SIG-M5 treated with dmso at 0.1 percent for 504 hours (cell line): ENCODE data around the gene LRRK1.
A peak's percentile ranks its signal among the peaks of the same experiment; 100 is the strongest.

ENCODE experiments used
- DNase-seq: peaks from one replicate; lab custom pipeline; 2025; ENCODE audit not compliant: unreplicated experiment; lab: John Stamatoyannopoulos, UW

Gene LRRK1

GRCh38 chr15:101052681-101053121 lies 133.5 kb downstream of the LRRK1 start:
- no peak for DNase-seq

- DNase-seq: no peak
These were observed 134.1 kb downstream of the LRRK1 start for GRCh38 chr15:101053261-101053660.

GRCh38 chr15:101054116-101054515 lies 135.0 kb downstream of the LRRK1 start:
- no peak for DNase-seq

- DNase-seq: no peak
These were observed 135.8 kb downstream of the LRRK1 start for GRCh38 chr15:101054991-101055390.

- no peak for DNase-seq
These were observed 136.3 kb downstream of the LRRK1 start for GRCh38 chr15:101055411-101055810.

GRCh38 chr15:101056366-101057334 lies 137.5 kb downstream of the LRRK1 start:
- peak; percentile 36 for DNase-seq

GRCh38 chr15:101057841-101058407 lies 138.8 kb downstream of the LRRK1 start:
- DNase-seq: no peak

GRCh38 chr15:101058735-101059134 lies 139.6 kb downstream of the LRRK1 start:
- no peak for DNase-seq

GRCh38 chr15:101059381-101060341 lies 140.5 kb downstream of the LRRK1 start:
- DNase-seq: no peak

GRCh38 chr15:101060576-101061551 lies 141.7 kb downstream of the LRRK1 start:
- DNase-seq: no peak

GRCh38 chr15:101062063-101062462 lies 142.9 kb downstream of the LRRK1 start:
- no peak for DNase-seq

GRCh38 chr15:101062471-101063171 lies 143.5 kb downstream of the LRRK1 start:
- DNase-seq: no peak

GRCh38 chr15:101063212-101063611 lies 144.1 kb downstream of the LRRK1 start:
- DNase-seq: no peak

- no peak for DNase-seq
These were observed 145.0 kb downstream of the LRRK1 start for GRCh38 chr15:101063891-101064794.

GRCh38 chr15:101064795-101065569 lies 145.8 kb downstream of the LRRK1 start:
- no peak for DNase-seq

GRCh38 chr15:101065570-101066221 lies 146.5 kb downstream of the LRRK1 start:
- DNase-seq: no peak
